ENCODE measurements around the gene NKD1.

NKD1 gene

GRCh38 chr16:50613281-50613963 is 65.2 kb downstream of the NKD1 start:
- no peak for DNase-seq (ENCODE audit: low read depth in 3 of 3)

GRCh38 chr16:50613964-50614474 is 65.8 kb downstream of the NKD1 start:
- no peak for DNase-seq (ENCODE audit: low read depth in 3 of 3)

- DNase-seq (ENCODE audit: low read depth in 3 of 3) = no peak
Measured at GRCh38 chr16:50614955-50615724, 66.9 kb downstream of the NKD1 start.

GRCh38 chr16:50615891-50616290 is 67.7 kb downstream of the NKD1 start:
- no peak for DNase-seq (ENCODE audit: low read depth in 3 of 3)

- DNase-seq (ENCODE audit: low read depth in 3 of 3) = no peak
Measured at GRCh38 chr16:50616386-50616785, 68.2 kb downstream of the NKD1 start.

- no peak for DNase-seq (ENCODE audit: low read depth in 3 of 3)
Measured at GRCh38 chr16:50616883-50617645, 68.9 kb downstream of the NKD1 start.

GRCh38 chr16:50617646-50618184 is 69.5 kb downstream of the NKD1 start:
- no peak for DNase-seq (ENCODE audit: low read depth in 3 of 3)

GRCh38 chr16:50618238-50618918 is 70.2 kb downstream of the NKD1 start:
- DNase-seq (ENCODE audit: low read depth in 3 of 3) = no peak

GRCh38 chr16:50619702-50620491 is 71.7 kb downstream of the NKD1 start:
- DNase-seq (ENCODE audit: low read depth in 3 of 3) = no peak

- DNase-seq (ENCODE audit: low read depth in 3 of 3) = no peak
Measured at GRCh38 chr16:50620646-50621451, 72.7 kb downstream of the NKD1 start.

- no peak for DNase-seq (ENCODE audit: low read depth in 3 of 3)
Measured at GRCh38 chr16:50621452-50621792, 73.2 kb downstream of the NKD1 start.

GRCh38 chr16:50622029-50622428 is 73.8 kb downstream of the NKD1 start:
- no peak for DNase-seq (ENCODE audit: low read depth in 3 of 3)

GRCh38 chr16:50622643-50623369 is 74.6 kb downstream of the NKD1 start:
- DNase-seq (ENCODE audit: low read depth in 3 of 3) = no peak

- DNase-seq (ENCODE audit: low read depth in 3 of 3) = no peak
Measured at GRCh38 chr16:50624449-50624970, 76.3 kb downstream of the NKD1 start.

- no peak for DNase-seq (ENCODE audit: low read depth in 3 of 3)
Measured at GRCh38 chr16:50625374-50625773, 77.2 kb downstream of the NKD1 start.

- no peak for DNase-seq (ENCODE audit: low read depth in 3 of 3)
Measured at GRCh38 chr16:50626868-50627267, 78.7 kb downstream of the NKD1 start.

- DNase-seq (ENCODE audit: low read depth in 3 of 3) = peak in 1 of 3 donors; percentile 27
Measured at GRCh38 chr16:50627419-50627818, 79.2 kb downstream of the NKD1 start.

GRCh38 chr16:50628156-50628802 is 80.1 kb downstream of the NKD1 start:
- no peak for DNase-seq (ENCODE audit: low read depth in 3 of 3)

All from stimulated activated CD4-positive, alpha-beta T cell treated with anti-CD3 and anti-CD28 coated beads, TNF-alpha, amount 100 ng/mL, for 48 hours (primary cell).